ENCODE measurements around the gene TAF4B. TPM values are rescaled to one million over a fixed set of nuclear protein-coding genes. Genes with fewer than 3 reads are reported as not detected.

Gene TAF4B
- total RNA-seq, 4 donors from 2014 or later: 6.1 to 11.8 (median 7.6) TPM

DNA sequence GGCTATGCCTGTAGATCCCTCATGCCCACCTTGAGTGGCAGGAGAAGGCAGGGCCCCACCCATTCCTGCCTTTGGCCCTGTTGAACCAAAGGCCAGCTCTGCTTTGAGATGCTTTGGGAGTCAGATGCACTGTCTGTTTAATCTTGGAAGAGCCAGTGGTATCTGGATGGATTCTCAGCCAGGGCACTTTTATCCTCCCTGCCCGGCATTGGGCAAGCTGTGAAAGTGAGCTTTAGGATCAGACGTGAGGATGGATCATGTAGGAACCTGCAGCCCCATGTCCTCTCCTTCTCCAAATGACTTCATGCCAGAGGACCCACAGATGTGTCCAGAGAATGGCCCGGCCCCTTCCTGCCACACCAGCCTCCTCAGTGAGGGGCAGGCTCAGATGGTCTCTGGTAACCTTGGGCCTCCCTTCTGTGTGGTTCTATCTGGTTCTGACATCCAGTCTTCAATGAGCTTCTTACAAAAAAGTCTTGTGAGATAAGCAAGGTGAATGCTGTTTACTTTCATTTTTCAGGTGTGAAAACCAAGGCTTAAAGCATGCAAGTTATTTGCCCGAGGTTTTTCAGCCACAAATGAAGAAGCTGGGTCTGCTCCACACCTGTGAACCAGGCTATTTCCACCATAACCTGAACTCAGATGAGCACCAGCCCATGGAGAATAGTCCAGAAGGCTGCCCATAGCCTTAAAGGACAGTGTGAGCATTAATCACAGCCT, 198.3 kb downstream of the TAF4B start:
- no peaks in the 10 kb centered on the region for H3K36me3 ChIP-seq
- H3K27me3 ChIP-seq: no peaks in the 10 kb centered on the region
- 88 to 91% methylated on average over 1 to 4 of the region's 4 CpGs for WGBS, 2 donors (ENCODE audit: low coverage in 1 of 2)
- no peak overlapping the region for H3K4me3 ChIP-seq
- TF ChIP-seq, protein P1, sequence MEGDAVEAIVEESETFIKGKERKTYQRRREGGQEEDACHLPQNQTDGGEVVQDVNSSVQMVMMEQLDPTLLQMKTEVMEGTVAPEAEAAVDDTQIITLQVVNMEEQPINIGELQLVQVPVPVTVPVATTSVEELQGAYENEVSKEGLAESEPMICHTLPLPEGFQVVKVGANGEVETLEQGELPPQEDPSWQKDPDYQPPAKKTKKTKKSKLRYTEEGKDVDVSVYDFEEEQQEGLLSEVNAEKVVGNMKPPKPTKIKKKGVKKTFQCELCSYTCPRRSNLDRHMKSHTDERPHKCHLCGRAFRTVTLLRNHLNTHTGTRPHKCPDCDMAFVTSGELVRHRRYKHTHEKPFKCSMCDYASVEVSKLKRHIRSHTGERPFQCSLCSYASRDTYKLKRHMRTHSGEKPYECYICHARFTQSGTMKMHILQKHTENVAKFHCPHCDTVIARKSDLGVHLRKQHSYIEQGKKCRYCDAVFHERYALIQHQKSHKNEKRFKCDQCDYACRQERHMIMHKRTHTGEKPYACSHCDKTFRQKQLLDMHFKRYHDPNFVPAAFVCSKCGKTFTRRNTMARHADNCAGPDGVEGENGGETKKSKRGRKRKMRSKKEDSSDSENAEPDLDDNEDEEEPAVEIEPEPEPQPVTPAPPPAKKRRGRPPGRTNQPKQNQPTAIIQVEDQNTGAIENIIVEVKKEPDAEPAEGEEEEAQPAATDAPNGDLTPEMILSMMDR (IDR thresholded peaks at IDR 0.05): no peak
- no peak for TF ChIP-seq POLR2A (IDR thresholded peaks at IDR 0.05)
- TF ChIP-seq POLR2AphosphoS5 (IDR thresholded peaks at IDR 0.05): no peak
- no peak for TF ChIP-seq EP300 (IDR thresholded peaks at IDR 0.05)
- no peak for ATAC-seq
- no peaks in the 10 kb centered on the region for H3K9me3 ChIP-seq
- no peak overlapping the region for H3K27ac ChIP-seq
- H3K4me1 ChIP-seq: no peaks in the 10 kb centered on the region

GRCh38 chr18:26425148-26425531, 198.9 kb downstream of the TAF4B start:
- no peak overlapping the region for H3K4me3 ChIP-seq
- TF ChIP-seq EP300 (IDR thresholded peaks at IDR 0.05) (no peak), POLR2A (IDR thresholded peaks at IDR 0.05) (no peak), POLR2AphosphoS5 (IDR thresholded peaks at IDR 0.05) (no peak)
- TF ChIP-seq, protein P1 (IDR thresholded peaks at IDR 0.05): no peak
- H3K36me3 ChIP-seq: no peaks in the 10 kb centered on the region
- WGBS, 2 donors (ENCODE audit: low coverage in 1 of 2): 60 to 76% methylated on average over 1 to 4 of the region's 5 CpGs
- no peaks in the 10 kb centered on the region for H3K4me1 ChIP-seq
- H3K27ac ChIP-seq: no peak overlapping the region
- no peak for ATAC-seq
- no peaks in the 10 kb centered on the region for H3K9me3 ChIP-seq
- no peaks in the 10 kb centered on the region for H3K27me3 ChIP-seq

DNA sequence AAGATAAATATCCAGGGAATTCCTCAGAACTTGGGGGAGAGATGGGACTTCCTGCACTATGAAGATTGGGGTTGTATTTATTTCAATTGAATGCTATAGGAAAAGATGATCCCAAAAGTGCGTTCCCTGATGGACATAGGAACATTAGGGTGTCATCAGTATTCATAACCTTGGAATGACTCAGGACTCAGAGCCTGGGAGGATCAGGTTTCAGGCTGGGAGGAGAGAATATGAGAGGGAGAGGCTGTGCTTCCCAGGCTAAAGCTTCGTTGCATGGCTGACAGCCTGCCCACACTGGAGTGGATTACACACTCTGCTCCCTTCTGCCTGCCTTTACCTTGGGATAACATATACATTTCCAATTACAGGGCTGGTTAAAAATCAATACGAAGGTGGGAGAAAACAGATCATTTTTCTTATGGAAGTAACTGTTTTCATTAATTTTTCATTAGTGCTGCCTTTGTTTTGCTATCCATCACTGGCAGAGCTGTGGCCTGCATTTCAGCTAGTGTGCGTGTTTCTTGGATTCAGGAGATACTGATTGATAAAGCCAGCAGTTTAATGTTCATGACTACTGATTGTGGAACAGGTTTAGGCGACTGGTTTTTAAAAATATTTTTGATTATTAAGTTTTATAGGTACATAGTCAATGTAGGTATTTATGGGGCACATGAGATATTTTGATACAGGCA, 203.4 kb downstream of the TAF4B start:
- no peak overlapping the region for H3K4me3 ChIP-seq
- 29 to 34% methylated on average over 3 to 5 of the region's 5 CpGs for WGBS, 2 donors (ENCODE audit: low coverage in 1 of 2)
- TF ChIP-seq, protein P1 (IDR thresholded peaks at IDR 0.05): no peak
- TF ChIP-seq POLR2AphosphoS5 (IDR thresholded peaks at IDR 0.05): no peak
- TF ChIP-seq EP300 (IDR thresholded peaks at IDR 0.05): no peak
- no peak for TF ChIP-seq POLR2A (IDR thresholded peaks at IDR 0.05)
- no peaks in the 10 kb centered on the region for H3K27me3 ChIP-seq
- H3K4me1 ChIP-seq: no peaks in the 10 kb centered on the region
- no peaks in the 10 kb centered on the region for H3K9me3 ChIP-seq
- H3K36me3 ChIP-seq: no peaks in the 10 kb centered on the region
- no peak overlapping the region for H3K27ac ChIP-seq
- peak; percentile 50 for ATAC-seq

DNA sequence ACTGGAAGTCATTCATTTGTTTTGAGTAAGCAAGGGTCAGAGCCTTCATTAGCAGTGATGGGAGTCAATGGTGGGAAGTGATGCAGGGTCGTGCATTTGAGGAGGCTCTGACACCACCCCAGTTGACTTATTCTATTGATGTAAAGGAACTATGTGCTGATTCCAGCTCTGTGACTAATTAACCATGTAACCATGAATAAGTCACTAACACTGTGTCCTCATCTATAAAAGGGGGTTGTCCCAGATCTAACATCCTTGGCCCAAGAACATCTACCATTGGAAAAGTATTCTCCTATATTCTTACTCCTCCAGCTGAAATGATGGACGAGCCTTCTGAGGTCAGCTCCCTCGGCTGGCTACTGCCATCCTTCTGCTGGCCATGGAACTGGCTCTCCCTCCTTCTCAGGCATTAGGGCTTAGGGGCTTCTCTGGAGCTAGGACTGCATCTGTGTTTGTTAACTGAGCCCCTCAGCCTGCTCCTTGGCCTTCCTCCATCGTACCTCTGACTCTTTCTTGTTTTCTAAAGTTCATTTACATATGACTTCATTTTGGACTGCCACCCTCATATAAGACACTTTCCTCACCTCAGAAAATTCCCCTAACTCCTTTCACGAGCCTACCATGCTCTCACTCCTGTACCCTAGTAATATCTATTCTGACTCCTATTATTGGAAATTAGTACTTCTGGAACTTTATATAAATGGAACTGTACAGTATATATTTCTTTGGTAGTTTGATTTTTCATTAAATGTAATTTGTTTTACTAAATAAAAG, 206.6 kb downstream of the TAF4B start:
- H3K4me3 ChIP-seq: no peak overlapping the region
- no peak overlapping the region for H3K27ac ChIP-seq
- no peaks in the 10 kb centered on the region for H3K36me3 ChIP-seq
- WGBS, 2 donors (ENCODE audit: low coverage in 1 of 2): 76 to 78% methylated on average over 5 of the region's 5 CpGs
- no peaks in the 10 kb centered on the region for H3K9me3 ChIP-seq
- TF ChIP-seq POLR2A (IDR thresholded peaks at IDR 0.05) (no peak), EP300 (IDR thresholded peaks at IDR 0.05) (no peak), POLR2AphosphoS5 (IDR thresholded peaks at IDR 0.05) (no peak)
- TF ChIP-seq, protein P1 (IDR thresholded peaks at IDR 0.05): no peak
- H3K4me1 ChIP-seq: no peaks in the 10 kb centered on the region
- no peaks in the 10 kb centered on the region for H3K27me3 ChIP-seq
- no peak for ATAC-seq
